Peyer's patch (tissue), 4 donors: ENCODE measurements around the gene FURIN.

ENCODE experiments used
- POLR2A ChIP-seq, 2 donors: fragments of 450-650 bp; IDR thresholded peaks; one replicate each; pipeline ENCODE4 v1.5.1; 2017; ENCODE audit warnings: antibody characterized with exemption in 2 of 2, mild to moderate bottlenecking in 2 of 2, moderate library complexity in 2 of 2
- TF ChIP-seq, protein P1 (sequence below), 6 experiments: fragments of 450-650 bp in 4 of 6; fragments of 200-600 bp in 2 of 6; sonication (generic) in 1 of 6; IDR thresholded peaks; one replicate each; pipeline ENCODE4 v1.5.1; 2017 to 2019; ENCODE audit warnings: antibody characterized with exemption in 6 of 6, mild to moderate bottlenecking in 3 of 6, moderate library complexity in 1 of 6

DNA sequence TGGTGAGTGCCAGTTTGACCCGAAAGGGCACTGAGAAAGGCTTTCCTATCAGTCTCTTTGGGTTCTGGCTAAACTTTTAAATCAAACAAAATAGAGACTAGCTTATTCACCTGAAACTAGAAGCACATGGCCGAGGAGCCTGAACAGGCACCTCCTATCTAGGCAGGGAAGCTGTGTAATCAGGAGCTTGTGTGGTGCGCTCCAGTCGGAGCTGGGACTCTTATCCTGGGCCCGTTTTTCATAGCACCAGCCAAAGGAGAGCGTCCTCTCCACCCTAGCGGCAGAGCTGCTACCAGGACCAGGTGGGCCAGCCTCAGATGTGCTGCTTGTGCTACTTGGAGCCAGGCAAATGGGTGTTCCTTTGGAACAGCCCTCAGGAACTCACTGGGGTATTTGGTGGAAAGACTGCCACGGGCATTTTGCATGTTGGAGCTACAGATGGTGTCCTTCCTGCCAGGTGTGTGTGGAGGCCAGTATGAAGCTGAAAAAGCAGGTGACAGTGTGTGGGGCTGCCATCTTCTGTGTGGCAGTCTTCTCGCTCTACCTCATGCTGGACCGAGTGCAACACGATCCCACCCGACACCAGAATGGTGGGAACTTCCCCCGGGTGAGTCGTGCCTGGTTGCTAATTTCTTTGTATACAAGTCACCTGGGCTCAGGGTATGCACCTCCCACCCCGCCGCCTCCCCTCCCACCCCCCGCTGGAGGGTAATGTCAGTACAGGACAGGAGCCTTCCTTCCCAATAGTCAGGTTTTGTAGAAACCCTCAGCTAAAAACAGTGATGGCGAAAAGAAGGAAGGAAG is 35.5 kb downstream of the FURIN start:
- TF ChIP-seq, protein P1, sequence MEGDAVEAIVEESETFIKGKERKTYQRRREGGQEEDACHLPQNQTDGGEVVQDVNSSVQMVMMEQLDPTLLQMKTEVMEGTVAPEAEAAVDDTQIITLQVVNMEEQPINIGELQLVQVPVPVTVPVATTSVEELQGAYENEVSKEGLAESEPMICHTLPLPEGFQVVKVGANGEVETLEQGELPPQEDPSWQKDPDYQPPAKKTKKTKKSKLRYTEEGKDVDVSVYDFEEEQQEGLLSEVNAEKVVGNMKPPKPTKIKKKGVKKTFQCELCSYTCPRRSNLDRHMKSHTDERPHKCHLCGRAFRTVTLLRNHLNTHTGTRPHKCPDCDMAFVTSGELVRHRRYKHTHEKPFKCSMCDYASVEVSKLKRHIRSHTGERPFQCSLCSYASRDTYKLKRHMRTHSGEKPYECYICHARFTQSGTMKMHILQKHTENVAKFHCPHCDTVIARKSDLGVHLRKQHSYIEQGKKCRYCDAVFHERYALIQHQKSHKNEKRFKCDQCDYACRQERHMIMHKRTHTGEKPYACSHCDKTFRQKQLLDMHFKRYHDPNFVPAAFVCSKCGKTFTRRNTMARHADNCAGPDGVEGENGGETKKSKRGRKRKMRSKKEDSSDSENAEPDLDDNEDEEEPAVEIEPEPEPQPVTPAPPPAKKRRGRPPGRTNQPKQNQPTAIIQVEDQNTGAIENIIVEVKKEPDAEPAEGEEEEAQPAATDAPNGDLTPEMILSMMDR (IDR thresholded peaks at IDR 0.05): no peak
- no peak for TF ChIP-seq POLR2A (IDR thresholded peaks at IDR 0.05)
